Measurements from ENCODE around the gene C21orf91. TPM values are rescaled to one million over a fixed set of nuclear protein-coding genes. Genes with fewer than 3 reads are reported as not detected.

Gene C21orf91
- total RNA-seq, 6 donors from 2014 or later, result 2.2 to 18.3 (median 15.4) TPM

GRCh38 chr21:17818186-17819113, 706 bp downstream of the C21orf91 start:
- TF ChIP-seq POLR2A (IDR thresholded peaks at IDR 0.05), result no peak
- peak in 1 of 4 donors; percentile 9 for TF ChIP-seq EP300 (IDR thresholded peaks at IDR 0.05)
- no peak for TF ChIP-seq CTCF (IDR thresholded peaks at IDR 0.05)
- peak in 1 of 2 donors; percentile 16 for TF ChIP-seq POLR2AphosphoS5 (IDR thresholded peaks at IDR 0.05)
- Histone ChIP-seq H3K27me3 (no peaks in the 10 kb centered on the region), H3K4me3 (peak overlapping the region; percentile 75 to 93 (median 86)), H3K36me3 (peaks cover 0 to 21% (median 0%) of the 10 kb centered on the region in 4 donors), H3K4me1 (peaks cover 6 to 15% (median 11%) of the 10 kb centered on the region in 4 donors), H3K27ac (peak overlapping the region; percentile 89 to 98 (median 94)), H3K9me3 (no peaks in the 10 kb centered on the region)
- peak; percentile 47 to 63 for ATAC-seq (ENCODE audit: low FRiP score in 2 of 2)
- WGBS, 2 donors, result 1 to 6% methylated on average over 7 to 56 of the region's 56 CpGs
- peak in 1 of 2 donors; percentile 51 for DNase-seq

GRCh38 chr21:17813353-17813752, 5.8 kb downstream of the C21orf91 start:
- ATAC-seq (ENCODE audit: low FRiP score in 2 of 2) (no peak), DNase-seq (no peak)
- WGBS, 2 donors, result 93 to 96% methylated on average over 2 of the region's 2 CpGs
- Histone ChIP-seq H3K27ac (no peak overlapping the region), H3K9me3 (peaks cover under 1 to 6% (median 3%) of the 10 kb centered on the region in 4 donors), H3K4me1 (peaks cover 0 to 15% (median 8%) of the 10 kb centered on the region in 4 donors), H3K4me3 (no peak overlapping the region), H3K27me3 (no peaks in the 10 kb centered on the region), H3K36me3 (peaks cover 4 to 66% (median 18%) of the 10 kb centered on the region in 4 donors)
- TF ChIP-seq CTCF (IDR thresholded peaks at IDR 0.05), result no peak
- TF ChIP-seq POLR2AphosphoS5 (IDR thresholded peaks at IDR 0.05), result no peak
- TF ChIP-seq EP300 (IDR thresholded peaks at IDR 0.05), result no peak
- no peak for TF ChIP-seq POLR2A (IDR thresholded peaks at IDR 0.05)

GRCh38 chr21:17805966-17806365, 13.2 kb downstream of the C21orf91 start:
- DNase-seq, result no peak
- WGBS, 2 donors, result 91 to 96% methylated on average over 4 of the region's 4 CpGs

GRCh38 chr21:17803536-17803935, 15.6 kb downstream of the C21orf91 start:
- Histone ChIP-seq H3K4me3 (no peak overlapping the region), H3K36me3 (peaks cover under 1 to 13% (median 9%) of the 10 kb centered on the region in 4 donors), H3K9me3 (peaks cover 7 to 12% (median 8%) of the 10 kb centered on the region in 4 donors), H3K27me3 (no peaks in the 10 kb centered on the region), H3K4me1 (peaks cover 0 to 12% (median 7%) of the 10 kb centered on the region in 4 donors), H3K27ac (no peak overlapping the region)
- ATAC-seq (ENCODE audit: low FRiP score in 2 of 2), result no peak
- 67 to 78% methylated on average over 3 of the region's 3 CpGs for WGBS, 2 donors
- DNase-seq, result no peak
- TF ChIP-seq POLR2AphosphoS5 (IDR thresholded peaks at IDR 0.05) (no peak), POLR2A (IDR thresholded peaks at IDR 0.05) (no peak), CTCF (IDR thresholded peaks at IDR 0.05) (no peak), EP300 (IDR thresholded peaks at IDR 0.05) (no peak)

More at GRCh38 chr21:17805966-17806365, 13.2 kb downstream of the C21orf91 start:
- Histone ChIP-seq H3K4me3 (no peak overlapping the region), H3K27me3 (no peaks in the 10 kb centered on the region), H3K36me3 (peaks cover 4 to 36% (median 17%) of the 10 kb centered on the region in 4 donors), H3K27ac (no peak overlapping the region), H3K4me1 (no peaks in the 10 kb centered on the region), H3K9me3 (peaks cover 7 to 15% (median 11%) of the 10 kb centered on the region in 4 donors)
- TF ChIP-seq POLR2AphosphoS5 (IDR thresholded peaks at IDR 0.05), result no peak
- no peak for TF ChIP-seq POLR2A (IDR thresholded peaks at IDR 0.05)
- no peak for TF ChIP-seq CTCF (IDR thresholded peaks at IDR 0.05)
- TF ChIP-seq EP300 (IDR thresholded peaks at IDR 0.05), result no peak
- no peak for ATAC-seq (ENCODE audit: low FRiP score in 2 of 2)

Data from upper lobe of left lung (tissue), 6 donors.